A549 (cell line): Measurements from ENCODE around the gene HSCB.

Experiments used
- CTCF ChIP-seq: fragments of >200 bp; sonication (Bioruptor Twin); formaldehyde crosslinking; IDR thresholded peaks from 3 replicates; pipeline ENCODE4 v1.5.1; 2016
- E2F6 ChIP-seq: IDR thresholded peaks from 2 replicates; pipeline ENCODE4 v1.6.1; 2012; ENCODE audit warnings: low read depth, borderline replicate concordance
- ELK1 ChIP-seq: fragments of 150-350 bp; IDR thresholded peaks from 2 replicates; pipeline ENCODE4 v1.6.1; 2014; ENCODE audit warnings: low read depth, mild to moderate bottlenecking, low read length
- EP300 ChIP-seq, 2 experiments: fragments of >200 bp; sonication (Bioruptor Twin); formaldehyde crosslinking; IDR thresholded peaks; 2 replicates in 1 of 2; 3 replicates in 1 of 2; pipeline ENCODE4 v1.6.1; 2016 to 2017
- JUNB ChIP-seq: fragments of >200 bp; sonication (Bioruptor Twin); formaldehyde crosslinking; IDR thresholded peaks from 2 replicates; pipeline ENCODE4 v1.6.1; 2016
- KDM1A ChIP-seq: fragments of 200-600 bp; sonication (generic); IDR thresholded peaks from 2 replicates; pipeline ENCODE4 v1.6.1; 2016; ENCODE audit warnings: low read depth, mild to moderate bottlenecking
- MAFK ChIP-seq: fragments of 450-650 bp; IDR thresholded peaks from 2 replicates; pipeline ENCODE4 v1.6.1; 2014; ENCODE audit not compliant: partially characterized antibody
- MAX ChIP-seq: IDR thresholded peaks from 2 replicates; pipeline ENCODE4 v1.6.1; 2012
- POLR2A ChIP-seq: IDR thresholded peaks from 2 replicates; pipeline ENCODE4 v1.6.1; 2012; ENCODE audit warnings: mild to moderate bottlenecking, low read length
- POLR2AphosphoS2 ChIP-seq: conservative IDR thresholded peaks from 2 replicates; pipeline ENCODE4 v1.6.1; 2012; ENCODE audit warnings: low read length, improper control_type of control experiment, inconsistent platforms
- RAD21 ChIP-seq, 2 experiments: fragments of >200 bp in 1 of 2; sonication (Bioruptor Twin) in 1 of 2; formaldehyde crosslinking in 1 of 2; IDR thresholded peaks in 1 of 2; conservative IDR thresholded peaks in 1 of 2; 2 replicates in 1 of 2; 3 replicates in 1 of 2; pipeline ENCODE4 v1.6.1; 2012 to 2018; ENCODE audit warnings: inconsistent platforms in 1 of 2
- REST ChIP-seq: fragments of 200-600 bp; sonication (generic); IDR thresholded peaks from 2 replicates; pipeline ENCODE4 v1.6.1; 2016; ENCODE audit warnings: antibody characterized with exemption, mild to moderate bottlenecking, moderate library complexity
- RFX5 ChIP-seq: fragments of 450-650 bp; IDR thresholded peaks from 2 replicates; pipeline ENCODE4 v1.7.1; 2014; ENCODE audit warnings: antibody characterized with exemption, mild to moderate bottlenecking, moderate library complexity

GRCh38 chr22:28743852-28744251 is 2.0 kb downstream of the HSCB start:
- no peak for TF ChIP-seq MAX
- no peak for TF ChIP-seq ELK1
- no peak for TF ChIP-seq KDM1A
- no peak for TF ChIP-seq CTCF
- TF ChIP-seq REST, result no peak
- TF ChIP-seq E2F6, result no peak
- TF ChIP-seq POLR2AphosphoS2, result no peak
- TF ChIP-seq RFX5, result no peak
- TF ChIP-seq POLR2A, result no peak
- TF ChIP-seq EP300 (IDR thresholded peaks at IDR 0.05), result no peak
- no peak for TF ChIP-seq MAFK
- no peak for TF ChIP-seq JUNB
- TF ChIP-seq RAD21 (conservative IDR thresholded peaks at IDR 0.05 in 1 of 2, IDR thresholded peaks at IDR 0.05 in 1 of 2), result no peak
